Keratinocyte (primary cell): ENCODE results near the gene C6orf62.
"Not testable (repeated sequence)": the region's sequence is repeated elsewhere in the genome, so short reads cannot be mapped to it uniquely, and the experiment has no call there.

ENCODE experiments used
- EZH2 ChIP-seq: IDR thresholded peaks from one replicate; pipeline ENCODE4 v1.6.1; 2012; ENCODE audit warnings: inconsistent platforms, mild to moderate bottlenecking, low read length, moderate library complexity
- TF ChIP-seq, protein P1 (sequence below), 3 experiments: IDR thresholded peaks in 1 of 3; conservative IDR thresholded peaks in 1 of 3; optimal IDR thresholded peaks in 1 of 3; 2 replicates in 2 of 3; 3 replicates in 1 of 3; pipeline versions ENCODE3 to v1.5.1; 2011; ENCODE audit warnings: low read length in 3 of 3, mild to moderate bottlenecking in 3 of 3, moderate library complexity in 2 of 3, control low read depth in 1 of 3, inconsistent platforms in 1 of 3; ENCODE audit not compliant: insufficient read depth in 2 of 3; ENCODE audit errors: extremely low read depth in 1 of 3

DNA sequence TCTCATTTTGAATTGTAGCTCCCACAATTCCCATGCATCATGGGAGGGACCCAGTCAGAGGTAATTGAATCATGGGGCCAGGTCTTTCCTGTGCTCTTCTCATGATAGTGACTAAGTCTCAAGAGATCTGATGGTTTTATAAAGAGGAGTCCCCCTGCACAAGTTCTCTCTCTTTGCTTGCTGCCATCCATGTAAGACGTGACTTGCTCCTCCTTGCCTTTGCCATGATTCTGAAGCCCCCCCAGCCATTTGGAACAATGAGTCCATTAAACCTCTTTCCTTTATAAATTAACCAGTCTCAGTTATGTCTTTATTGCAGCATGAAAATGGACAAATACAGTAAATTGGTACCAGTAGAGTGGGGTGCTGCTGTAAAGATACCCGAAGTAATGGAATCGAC is 11.7 kb upstream of the C6orf62 start:
- TF ChIP-seq, protein P1, sequence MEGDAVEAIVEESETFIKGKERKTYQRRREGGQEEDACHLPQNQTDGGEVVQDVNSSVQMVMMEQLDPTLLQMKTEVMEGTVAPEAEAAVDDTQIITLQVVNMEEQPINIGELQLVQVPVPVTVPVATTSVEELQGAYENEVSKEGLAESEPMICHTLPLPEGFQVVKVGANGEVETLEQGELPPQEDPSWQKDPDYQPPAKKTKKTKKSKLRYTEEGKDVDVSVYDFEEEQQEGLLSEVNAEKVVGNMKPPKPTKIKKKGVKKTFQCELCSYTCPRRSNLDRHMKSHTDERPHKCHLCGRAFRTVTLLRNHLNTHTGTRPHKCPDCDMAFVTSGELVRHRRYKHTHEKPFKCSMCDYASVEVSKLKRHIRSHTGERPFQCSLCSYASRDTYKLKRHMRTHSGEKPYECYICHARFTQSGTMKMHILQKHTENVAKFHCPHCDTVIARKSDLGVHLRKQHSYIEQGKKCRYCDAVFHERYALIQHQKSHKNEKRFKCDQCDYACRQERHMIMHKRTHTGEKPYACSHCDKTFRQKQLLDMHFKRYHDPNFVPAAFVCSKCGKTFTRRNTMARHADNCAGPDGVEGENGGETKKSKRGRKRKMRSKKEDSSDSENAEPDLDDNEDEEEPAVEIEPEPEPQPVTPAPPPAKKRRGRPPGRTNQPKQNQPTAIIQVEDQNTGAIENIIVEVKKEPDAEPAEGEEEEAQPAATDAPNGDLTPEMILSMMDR (optimal IDR thresholded peaks at IDR 0.05 in 1 of 3, IDR thresholded peaks at IDR 0.05 in 1 of 3, conservative IDR thresholded peaks at IDR 0.05 in 1 of 3; ENCODE audit: extremely low read depth in 1 of 3, insufficient read depth in 2 of 3, low read length in 3 of 3) = not testable (repeated sequence)
- not testable (repeated sequence) for TF ChIP-seq EZH2
